GM12891 (cell line): Measurements from ENCODE around the gene MAGI1.

Experiments used
- DNase-seq: peaks from one replicate; pipeline ENCODE4 v3.0.0; 2011; ENCODE audit warnings: low spot score; ENCODE audit not compliant: insufficient read length
- FAIRE-seq: peaks from 2 replicates; lab custom pipeline; 2011; peaks lifted over from hg19 to GRCh38; lab: Jason Lieb, UNC
- PAX5 ChIP-seq: IDR thresholded peaks from 2 replicates; pipeline ENCODE4 v1.6.1; 2011; ENCODE audit warnings: low read length, moderate library complexity, mild to moderate bottlenecking; ENCODE audit not compliant: insufficient read depth, severe bottlenecking
- POLR2A ChIP-seq: IDR thresholded peaks from 2 replicates; pipeline ENCODE4 v1.6.1; 2011; ENCODE audit warnings: low read depth, low read length, control low read depth
- POLR2AphosphoS5 ChIP-seq: IDR thresholded peaks from 2 replicates; pipeline ENCODE4 v1.6.1; 2011; ENCODE audit warnings: low read depth, low read length, control low read depth
- POU2F2 ChIP-seq: IDR thresholded peaks from 2 replicates; pipeline ENCODE4 v1.6.1; 2011; ENCODE audit warnings: low read depth, mild to moderate bottlenecking, control low read depth, low read length, moderate library complexity
- SPI1 ChIP-seq: IDR thresholded peaks from 2 replicates; pipeline ENCODE4 v1.6.1; 2011; ENCODE audit warnings: low read depth, low read length, control low read depth
- TAF1 ChIP-seq: IDR thresholded peaks from 2 replicates; pipeline ENCODE4 v1.6.1; 2011; ENCODE audit warnings: low read depth, low read length, control low read depth

Gene MAGI1

GRCh38 chr3:65660000-65660598, 378.6 kb downstream of the MAGI1 start:
- TF ChIP-seq PAX5 = no peak
- no peak for TF ChIP-seq POLR2A
- no peak for TF ChIP-seq SPI1
- TF ChIP-seq POU2F2 = no peak
- no peak for TF ChIP-seq POLR2AphosphoS5
- TF ChIP-seq TAF1 = no peak
- DNase-seq = no peak
- FAIRE-seq = no peak

- DNase-seq (no peak), FAIRE-seq (no peak)
- TF ChIP-seq POLR2AphosphoS5 (no peak), TAF1 (no peak), PAX5 (no peak), SPI1 (no peak), POLR2A (no peak), POU2F2 (no peak)
Observed at GRCh38 chr3:65659396-65659795, 379.3 kb downstream of the MAGI1 start.

GRCh38 chr3:65658401-65658800, 380.3 kb downstream of the MAGI1 start:
- DNase-seq = no peak
- FAIRE-seq = no peak
- TF ChIP-seq POLR2AphosphoS5 = no peak

GRCh38 chr3:65655061-65655460, 383.7 kb downstream of the MAGI1 start:
- TF ChIP-seq POLR2A (no peak), SPI1 (no peak), PAX5 (no peak), TAF1 (no peak), POLR2AphosphoS5 (no peak), POU2F2 (no peak)
- DNase-seq (no peak), FAIRE-seq (no peak)

- TF ChIP-seq TAF1 = no peak
- no peak for TF ChIP-seq POLR2AphosphoS5
- no peak for TF ChIP-seq POU2F2
- TF ChIP-seq SPI1 = no peak
- no peak for TF ChIP-seq POLR2A
- TF ChIP-seq PAX5 = no peak
- no peak for FAIRE-seq
Observed at GRCh38 chr3:65653731-65654130, 385.0 kb downstream of the MAGI1 start.

GRCh38 chr3:65650247-65650646, 388.5 kb downstream of the MAGI1 start:
- TF ChIP-seq POLR2A (no peak), SPI1 (no peak), POU2F2 (no peak), POLR2AphosphoS5 (no peak), PAX5 (no peak), TAF1 (no peak)
- DNase-seq = no peak
- FAIRE-seq = no peak

More at GRCh38 chr3:65653731-65654130, 385.0 kb downstream of the MAGI1 start:
- DNase-seq = no peak

GRCh38 chr3:65647369-65647768, 391.3 kb downstream of the MAGI1 start:
- no peak for FAIRE-seq
- TF ChIP-seq POLR2A = no peak
- DNase-seq = no peak

- FAIRE-seq = no peak
- no peak for DNase-seq
- TF ChIP-seq PAX5 (no peak), SPI1 (no peak), TAF1 (no peak), POLR2AphosphoS5 (no peak), POLR2A (no peak), POU2F2 (no peak)
Observed at GRCh38 chr3:65642883-65643282, 395.8 kb downstream of the MAGI1 start.

- TF ChIP-seq SPI1 (no peak), POLR2A (no peak)
- FAIRE-seq (no peak), DNase-seq (no peak)
Observed at GRCh38 chr3:65641777-65642176, 396.9 kb downstream of the MAGI1 start.

- TF ChIP-seq PAX5 = no peak
- TF ChIP-seq TAF1 = no peak
- TF ChIP-seq POLR2AphosphoS5 = no peak
- no peak for TF ChIP-seq POU2F2
- TF ChIP-seq SPI1 = no peak
- no peak for TF ChIP-seq POLR2A
- DNase-seq (no peak), FAIRE-seq (no peak)
Observed at GRCh38 chr3:65641045-65641444, 397.7 kb downstream of the MAGI1 start.

- FAIRE-seq (no peak), DNase-seq (no peak)
- TF ChIP-seq SPI1 (no peak), POU2F2 (no peak), POLR2AphosphoS5 (no peak), TAF1 (no peak), PAX5 (no peak), POLR2A (no peak)
Observed at GRCh38 chr3:65639444-65639843, 399.3 kb downstream of the MAGI1 start.
